Urothelium cell line (cell line): ENCODE data around the gene NAV3.

ENCODE experiments used
- DNase-seq: peaks from one replicate; pipeline ENCODE4 v3.0.0; 2011; ENCODE audit warnings: low spot score, mixed read lengths
- FAIRE-seq: peaks from 2 replicates; lab custom pipeline; 2011; peaks lifted over from hg19 to GRCh38; lab: Jason Lieb, UNC

The NAV3 gene

GRCh38 chr12:77830583-77831351, at the start of gene NAV3:
Gene NAV3, plus strand, starts transcription at chr12:77830894. Its CDS starts 568 bp downstream, at chr12:77831462.
- DNase-seq (no peak), FAIRE-seq (no peak)

DNA sequence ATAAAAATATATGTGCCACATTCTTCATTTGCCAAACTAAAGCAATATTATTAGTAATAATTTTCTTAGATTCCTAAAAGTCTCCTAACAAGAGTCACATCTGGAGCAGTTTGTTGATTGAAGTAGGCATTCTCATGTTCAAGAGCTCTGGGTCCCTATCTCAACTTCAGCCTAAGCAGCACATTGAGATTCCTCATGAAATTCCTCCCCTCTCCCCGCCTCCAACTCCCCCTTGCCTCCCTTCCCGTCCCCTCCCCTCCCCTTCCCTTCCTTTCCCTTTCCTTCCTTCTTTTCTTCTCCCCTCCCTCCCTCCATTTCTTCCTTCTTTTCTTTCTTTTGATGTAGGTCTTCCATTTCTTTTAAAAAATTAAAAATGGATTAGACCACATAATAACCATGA, 48.7 kb upstream of the NAV3 start:
- FAIRE-seq = no peak
- DNase-seq = no peak

GRCh38 chr12:77782766-77783165, 47.9 kb upstream of the NAV3 start:
- no peak for DNase-seq
- no peak for FAIRE-seq

DNA sequence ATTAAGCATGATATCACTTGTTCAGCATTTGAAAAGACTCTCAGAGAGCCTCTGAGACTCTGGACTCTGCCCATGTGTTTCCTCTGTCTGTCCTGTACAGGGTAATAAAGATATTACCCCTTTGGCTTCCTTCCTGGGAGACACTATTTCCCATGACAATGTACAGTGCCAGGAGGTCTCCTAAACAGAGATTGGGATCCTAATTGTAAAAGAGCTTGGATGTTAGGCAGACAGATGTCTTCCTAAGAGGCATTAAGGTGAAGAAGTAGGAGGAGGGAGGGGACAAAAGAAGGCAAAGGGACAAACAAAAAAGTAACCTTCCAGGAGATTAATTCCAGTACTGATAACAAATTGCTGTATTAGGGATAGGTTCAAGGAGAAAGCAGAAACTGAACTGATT, 45.5 kb upstream of the NAV3 start:
- DNase-seq (no peak), FAIRE-seq (no peak)

- no peak for DNase-seq
- FAIRE-seq = no peak
These were observed 44.0 kb upstream of the NAV3 start for GRCh38 chr12:77786675-77787074.

- no peak for DNase-seq
- no peak for FAIRE-seq
These were observed 42.2 kb upstream of the NAV3 start for GRCh38 chr12:77788231-77789168.

GRCh38 chr12:77795699-77796098, 35.0 kb upstream of the NAV3 start:
- FAIRE-seq = no peak
- no peak for DNase-seq

DNA sequence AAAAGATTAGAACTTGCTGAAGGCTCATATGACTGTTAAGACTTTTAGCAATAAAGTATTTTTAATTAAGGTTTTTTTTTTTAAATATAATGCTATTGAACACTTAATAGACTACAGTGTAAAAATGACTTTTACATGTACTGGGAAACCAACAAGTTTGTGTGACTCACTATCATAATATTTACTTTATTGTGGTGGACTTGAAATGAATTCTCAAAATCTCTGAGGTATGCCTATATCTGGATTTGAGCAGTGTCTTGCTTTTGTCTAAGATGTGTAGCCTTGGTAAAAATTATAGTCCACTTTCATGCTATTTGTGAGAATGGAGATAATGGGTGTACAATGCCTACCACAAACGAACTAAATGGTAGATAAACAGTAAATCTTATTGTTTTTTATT, 33.9 kb upstream of the NAV3 start:
- FAIRE-seq (no peak), DNase-seq (peak; percentile 5)

GRCh38 chr12:77800501-77800900, 30.2 kb upstream of the NAV3 start:
- FAIRE-seq = no peak
- DNase-seq = no peak

DNA sequence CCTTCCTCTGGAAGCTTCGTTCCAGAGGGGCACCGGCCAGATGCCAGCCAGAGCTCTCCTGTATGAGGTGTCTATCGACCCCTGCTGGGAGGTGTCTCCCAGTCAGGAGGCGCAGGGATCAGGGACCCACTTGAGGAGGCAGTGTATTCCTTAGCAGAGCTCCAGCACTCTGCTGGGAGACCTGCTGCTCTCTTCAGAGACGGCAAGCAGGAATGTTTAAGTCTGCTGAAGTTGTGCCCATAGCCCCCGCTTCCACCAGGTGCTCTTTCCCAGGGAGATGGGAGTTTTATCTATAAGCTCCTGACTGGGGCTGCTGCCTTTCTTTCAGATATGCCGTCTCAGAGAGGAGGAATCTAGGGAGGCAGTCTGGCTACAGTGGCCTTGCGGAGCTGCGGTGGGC, 22.2 kb upstream of the NAV3 start:
- DNase-seq = no peak
- FAIRE-seq = no peak

DNA sequence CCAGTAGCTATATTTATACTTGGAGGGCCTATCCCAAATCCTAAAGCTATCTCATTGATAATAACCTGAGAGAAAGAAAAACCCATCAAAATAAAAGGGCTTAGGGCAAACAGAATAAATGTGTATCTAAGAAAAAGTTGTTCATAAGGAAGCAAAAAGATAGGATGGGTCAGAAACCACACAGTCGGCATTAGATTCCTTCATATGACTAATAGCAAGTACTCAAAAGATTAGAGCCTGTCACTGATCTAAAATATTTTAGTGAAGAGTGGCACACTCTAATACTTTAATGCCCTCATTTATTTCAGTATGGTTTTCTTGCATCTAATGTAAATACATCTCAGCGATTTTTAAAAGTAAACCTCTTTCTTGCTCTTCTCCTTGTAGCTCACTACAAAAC, 17.1 kb upstream of the NAV3 start:
- FAIRE-seq = no peak

GRCh38 chr12:77814386-77814785, 16.3 kb upstream of the NAV3 start:
- no peak for FAIRE-seq
- DNase-seq = no peak

More for the DNA sequence above, 17.1 kb upstream of the NAV3 start:
- no peak for DNase-seq

DNA sequence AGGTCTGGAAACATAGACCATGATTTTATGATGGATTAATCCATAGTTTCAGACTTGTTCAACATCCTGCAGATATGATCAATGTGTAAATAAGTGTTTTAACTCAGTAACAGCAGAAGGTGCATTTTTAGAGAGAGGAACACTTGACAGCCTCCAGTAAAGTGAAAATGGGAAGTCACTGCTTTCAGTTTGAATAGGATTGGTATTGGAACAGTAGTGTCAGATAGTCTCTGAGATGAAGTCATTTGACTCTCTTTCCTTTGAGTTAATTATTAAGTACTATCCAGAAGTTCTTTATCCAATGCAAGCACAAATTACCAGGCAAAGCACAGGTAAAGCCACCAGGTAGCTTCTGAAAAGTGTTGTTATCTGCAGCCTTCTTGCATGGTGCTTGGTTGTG, 14.5 kb upstream of the NAV3 start:
- DNase-seq (no peak), FAIRE-seq (no peak)

DNA sequence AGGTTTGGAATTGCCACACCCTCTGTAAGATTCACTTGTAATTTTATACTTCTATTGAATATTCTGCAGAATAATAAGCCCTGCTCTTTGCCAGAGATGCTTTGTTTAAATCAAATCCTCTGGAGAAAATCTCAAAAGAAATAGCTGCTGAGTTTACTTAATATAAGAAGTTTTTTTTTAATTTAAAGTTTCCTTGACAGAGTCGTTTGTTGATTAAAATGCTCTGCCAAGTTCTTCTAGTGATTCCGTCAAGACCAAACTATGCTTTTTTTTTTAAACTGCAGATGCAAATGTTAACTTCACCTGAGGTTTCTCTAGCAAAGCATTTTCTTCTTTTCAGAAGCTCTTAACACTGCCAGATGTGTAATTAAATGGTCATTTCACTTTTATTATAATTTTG, 13.4 kb upstream of the NAV3 start:
- no peak for FAIRE-seq

GRCh38 chr12:77818351-77818750, 12.3 kb upstream of the NAV3 start:
- FAIRE-seq (no peak), DNase-seq (no peak)

More for the DNA sequence above, 13.4 kb upstream of the NAV3 start:
- DNase-seq = no peak

DNA sequence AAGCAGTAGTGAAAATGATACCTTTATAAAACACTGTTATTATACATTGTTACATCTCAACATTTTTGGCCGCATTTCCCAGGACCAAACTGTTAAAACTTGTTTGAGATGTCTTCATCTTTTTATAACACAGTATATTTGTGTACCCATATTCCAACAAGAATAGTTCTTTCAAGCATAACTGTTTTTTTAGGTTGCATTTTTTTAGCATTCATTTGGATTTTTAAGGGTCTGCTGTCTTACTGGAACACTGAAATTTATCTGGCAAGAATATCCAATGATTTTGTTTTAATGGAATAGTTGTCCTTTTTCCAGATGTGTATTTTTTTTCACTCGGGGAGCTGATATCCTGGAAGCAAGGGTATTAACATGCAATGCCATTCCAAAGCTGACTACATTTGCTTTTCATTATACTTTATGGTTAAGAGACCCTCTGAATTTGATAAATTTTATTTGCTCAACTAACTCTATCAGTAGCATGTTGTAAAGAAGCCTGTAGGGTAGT, 8.9 kb upstream of the NAV3 start:
- no peak for DNase-seq
- FAIRE-seq = no peak

GRCh38 chr12:77833329-77833728, 2.6 kb downstream of the NAV3 start:
- FAIRE-seq (no peak), DNase-seq (no peak)

- FAIRE-seq (no peak), DNase-seq (no peak)
These were observed 3.9 kb downstream of the NAV3 start for GRCh38 chr12:77834618-77835017.

GRCh38 chr12:77835969-77836368, 5.3 kb downstream of the NAV3 start:
- no peak for FAIRE-seq
- no peak for DNase-seq

DNA sequence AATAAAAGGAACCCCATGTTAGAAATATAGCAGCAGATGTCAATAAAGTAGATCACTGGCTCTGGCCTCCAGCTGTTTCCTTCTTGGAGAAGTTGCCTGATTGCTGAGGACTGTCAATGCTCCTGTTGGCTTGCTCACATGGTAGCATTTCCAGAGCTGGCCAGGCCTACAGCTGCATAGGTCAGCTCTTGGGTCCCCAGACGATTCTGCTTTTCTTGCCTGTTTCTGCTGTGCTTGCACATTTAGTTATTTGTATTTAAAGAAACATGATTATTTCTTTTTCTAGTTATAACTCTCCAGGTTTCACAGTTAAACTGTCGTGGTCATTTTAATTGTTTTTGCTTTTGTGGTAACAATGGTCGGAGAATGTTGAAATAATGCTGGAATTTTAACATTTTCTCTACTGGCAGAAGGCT, 7.2 kb downstream of the NAV3 start:
- DNase-seq (no peak), FAIRE-seq (no peak)

GRCh38 chr12:77841521-77841920, 10.8 kb downstream of the NAV3 start:
- FAIRE-seq (no peak), DNase-seq (no peak)

DNA sequence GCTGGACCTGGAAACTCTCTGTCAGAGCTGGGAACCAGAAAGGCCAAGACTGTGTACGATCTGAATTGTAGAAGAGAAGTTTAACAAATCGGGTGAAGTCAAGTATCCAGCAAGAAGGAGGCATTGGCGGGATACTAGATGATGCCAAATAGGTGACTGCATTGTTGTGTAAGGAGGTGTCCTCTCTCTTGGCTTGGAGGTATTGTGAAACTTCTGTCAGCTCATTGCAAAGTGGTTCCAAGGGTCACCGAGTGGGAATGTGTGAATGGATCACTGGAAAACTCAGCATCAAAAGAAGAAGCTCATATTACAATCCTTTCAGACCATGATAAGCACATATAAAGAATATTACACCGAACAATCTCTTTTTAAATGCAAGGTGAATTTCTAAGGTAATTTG, 11.7 kb downstream of the NAV3 start:
- no peak for FAIRE-seq
- no peak for DNase-seq
